Measurements from ENCODE around the gene P2RX4.

DNA sequence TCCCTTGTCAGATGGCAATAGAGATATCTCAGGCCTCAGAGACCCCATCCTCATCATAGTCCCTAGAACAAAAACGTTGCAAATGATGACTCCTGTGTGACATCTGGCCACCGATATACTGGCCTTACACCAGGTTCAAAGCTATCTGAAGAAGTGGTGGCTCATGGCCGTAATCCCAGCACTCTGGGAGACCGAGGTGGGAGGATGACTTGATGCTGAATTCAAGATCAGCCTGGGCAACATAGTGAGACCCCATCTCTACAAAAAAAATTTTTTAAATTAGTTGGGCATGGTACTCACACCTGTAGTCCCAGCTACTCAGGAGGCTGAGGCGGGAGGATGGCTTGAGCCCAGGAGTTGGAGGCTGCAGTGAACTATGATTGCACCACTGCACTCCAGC is 73.5 kb downstream of the P2RX4 start:
- TF ChIP-seq, protein P1, sequence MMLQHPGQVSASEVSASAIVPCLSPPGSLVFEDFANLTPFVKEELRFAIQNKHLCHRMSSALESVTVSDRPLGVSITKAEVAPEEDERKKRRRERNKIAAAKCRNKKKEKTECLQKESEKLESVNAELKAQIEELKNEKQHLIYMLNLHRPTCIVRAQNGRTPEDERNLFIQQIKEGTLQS (IDR thresholded peaks at IDR 0.05), result no peak
- no peak for TF ChIP-seq TAF1 (conservative IDR thresholded peaks at IDR 0.05)
- TF ChIP-seq, protein P2, sequence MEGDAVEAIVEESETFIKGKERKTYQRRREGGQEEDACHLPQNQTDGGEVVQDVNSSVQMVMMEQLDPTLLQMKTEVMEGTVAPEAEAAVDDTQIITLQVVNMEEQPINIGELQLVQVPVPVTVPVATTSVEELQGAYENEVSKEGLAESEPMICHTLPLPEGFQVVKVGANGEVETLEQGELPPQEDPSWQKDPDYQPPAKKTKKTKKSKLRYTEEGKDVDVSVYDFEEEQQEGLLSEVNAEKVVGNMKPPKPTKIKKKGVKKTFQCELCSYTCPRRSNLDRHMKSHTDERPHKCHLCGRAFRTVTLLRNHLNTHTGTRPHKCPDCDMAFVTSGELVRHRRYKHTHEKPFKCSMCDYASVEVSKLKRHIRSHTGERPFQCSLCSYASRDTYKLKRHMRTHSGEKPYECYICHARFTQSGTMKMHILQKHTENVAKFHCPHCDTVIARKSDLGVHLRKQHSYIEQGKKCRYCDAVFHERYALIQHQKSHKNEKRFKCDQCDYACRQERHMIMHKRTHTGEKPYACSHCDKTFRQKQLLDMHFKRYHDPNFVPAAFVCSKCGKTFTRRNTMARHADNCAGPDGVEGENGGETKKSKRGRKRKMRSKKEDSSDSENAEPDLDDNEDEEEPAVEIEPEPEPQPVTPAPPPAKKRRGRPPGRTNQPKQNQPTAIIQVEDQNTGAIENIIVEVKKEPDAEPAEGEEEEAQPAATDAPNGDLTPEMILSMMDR (IDR thresholded peaks at IDR 0.05; ENCODE audit: low read depth, low read length, missing input control), result no peak
- TF ChIP-seq, protein P3, sequence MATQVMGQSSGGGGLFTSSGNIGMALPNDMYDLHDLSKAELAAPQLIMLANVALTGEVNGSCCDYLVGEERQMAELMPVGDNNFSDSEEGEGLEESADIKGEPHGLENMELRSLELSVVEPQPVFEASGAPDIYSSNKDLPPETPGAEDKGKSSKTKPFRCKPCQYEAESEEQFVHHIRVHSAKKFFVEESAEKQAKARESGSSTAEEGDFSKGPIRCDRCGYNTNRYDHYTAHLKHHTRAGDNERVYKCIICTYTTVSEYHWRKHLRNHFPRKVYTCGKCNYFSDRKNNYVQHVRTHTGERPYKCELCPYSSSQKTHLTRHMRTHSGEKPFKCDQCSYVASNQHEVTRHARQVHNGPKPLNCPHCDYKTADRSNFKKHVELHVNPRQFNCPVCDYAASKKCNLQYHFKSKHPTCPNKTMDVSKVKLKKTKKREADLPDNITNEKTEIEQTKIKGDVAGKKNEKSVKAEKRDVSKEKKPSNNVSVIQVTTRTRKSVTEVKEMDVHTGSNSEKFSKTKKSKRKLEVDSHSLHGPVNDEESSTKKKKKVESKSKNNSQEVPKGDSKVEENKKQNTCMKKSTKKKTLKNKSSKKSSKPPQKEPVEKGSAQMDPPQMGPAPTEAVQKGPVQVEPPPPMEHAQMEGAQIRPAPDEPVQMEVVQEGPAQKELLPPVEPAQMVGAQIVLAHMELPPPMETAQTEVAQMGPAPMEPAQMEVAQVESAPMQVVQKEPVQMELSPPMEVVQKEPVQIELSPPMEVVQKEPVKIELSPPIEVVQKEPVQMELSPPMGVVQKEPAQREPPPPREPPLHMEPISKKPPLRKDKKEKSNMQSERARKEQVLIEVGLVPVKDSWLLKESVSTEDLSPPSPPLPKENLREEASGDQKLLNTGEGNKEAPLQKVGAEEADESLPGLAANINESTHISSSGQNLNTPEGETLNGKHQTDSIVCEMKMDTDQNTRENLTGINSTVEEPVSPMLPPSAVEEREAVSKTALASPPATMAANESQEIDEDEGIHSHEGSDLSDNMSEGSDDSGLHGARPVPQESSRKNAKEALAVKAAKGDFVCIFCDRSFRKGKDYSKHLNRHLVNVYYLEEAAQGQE (IDR thresholded peaks at IDR 0.05), result no peak
- TF ChIP-seq GABPA (IDR thresholded peaks at IDR 0.05 in 1 of 2, conservative IDR thresholded peaks at IDR 0.05 in 1 of 2), result no peak
- TF ChIP-seq YY1 (IDR thresholded peaks at IDR 0.05), result no peak
- TF ChIP-seq FOXA2 (IDR thresholded peaks at IDR 0.05), result no peak
- no peak for TF ChIP-seq FOXA1 (IDR thresholded peaks at IDR 0.05)
- TF ChIP-seq RAD21 (IDR thresholded peaks at IDR 0.05), result no peak
- TF ChIP-seq EGR1 (IDR thresholded peaks at IDR 0.05; ENCODE audit: low read depth in 2 of 2), result no peak
- no peak for TF ChIP-seq SP1 (IDR thresholded peaks at IDR 0.05)

Measured in liver (tissue), 3 donors.